Upper lobe of left lung (tissue), 4 donors: ENCODE data around the gene SIX4.

Source experiments
- EP300 ChIP-seq, 4 donors: sonication (generic); formaldehyde crosslinking; IDR thresholded peaks; one replicate each; pipeline ENCODE4 v1.5.1; 2017; ENCODE audit warnings: antibody characterized with exemption in 4 of 4, control low read depth in 2 of 4
- POLR2A ChIP-seq, 4 donors: fragments of 450-650 bp; IDR thresholded peaks; one replicate each; pipeline ENCODE4 v1.5.1; 2016 to 2017; ENCODE audit warnings: antibody characterized with exemption in 4 of 4, mild to moderate bottlenecking in 2 of 4
- POLR2AphosphoS5 ChIP-seq, 2 donors: sonication (generic); formaldehyde crosslinking; IDR thresholded peaks; one replicate each; pipeline ENCODE4 v1.5.1; 2017; ENCODE audit warnings: antibody characterized with exemption in 2 of 2
- TF ChIP-seq, protein P1 (sequence below), 6 experiments: fragments of 450-650 bp in 4 of 6; fragments of 200-600 bp in 2 of 6; sonication (generic) in 2 of 6; IDR thresholded peaks; one replicate each; pipeline ENCODE4 v1.5.1; 2016 to 2019; ENCODE audit warnings: antibody characterized with exemption in 6 of 6

DNA sequence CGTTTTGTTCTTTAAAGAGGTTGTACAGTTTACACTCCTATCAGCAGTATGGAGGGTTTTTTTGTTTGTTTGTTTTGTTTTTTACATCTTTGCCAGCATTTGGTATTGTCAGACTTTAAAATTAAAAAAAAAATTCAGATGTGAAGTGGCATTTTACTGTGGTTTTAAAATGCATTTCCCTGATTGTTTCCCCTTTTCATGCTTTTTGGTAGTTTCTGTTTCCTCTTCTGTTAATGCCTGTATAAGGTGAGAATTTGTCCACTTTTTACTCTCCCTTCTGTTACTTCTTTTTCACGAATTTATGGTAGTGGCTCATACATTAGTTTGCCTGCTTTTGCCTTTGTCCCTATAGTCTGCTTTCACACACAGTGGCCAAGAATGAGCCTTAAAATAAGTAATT is 47.0 kb upstream of the SIX4 start:
- TF ChIP-seq POLR2A (IDR thresholded peaks at IDR 0.05) = no peak
- TF ChIP-seq, protein P1, sequence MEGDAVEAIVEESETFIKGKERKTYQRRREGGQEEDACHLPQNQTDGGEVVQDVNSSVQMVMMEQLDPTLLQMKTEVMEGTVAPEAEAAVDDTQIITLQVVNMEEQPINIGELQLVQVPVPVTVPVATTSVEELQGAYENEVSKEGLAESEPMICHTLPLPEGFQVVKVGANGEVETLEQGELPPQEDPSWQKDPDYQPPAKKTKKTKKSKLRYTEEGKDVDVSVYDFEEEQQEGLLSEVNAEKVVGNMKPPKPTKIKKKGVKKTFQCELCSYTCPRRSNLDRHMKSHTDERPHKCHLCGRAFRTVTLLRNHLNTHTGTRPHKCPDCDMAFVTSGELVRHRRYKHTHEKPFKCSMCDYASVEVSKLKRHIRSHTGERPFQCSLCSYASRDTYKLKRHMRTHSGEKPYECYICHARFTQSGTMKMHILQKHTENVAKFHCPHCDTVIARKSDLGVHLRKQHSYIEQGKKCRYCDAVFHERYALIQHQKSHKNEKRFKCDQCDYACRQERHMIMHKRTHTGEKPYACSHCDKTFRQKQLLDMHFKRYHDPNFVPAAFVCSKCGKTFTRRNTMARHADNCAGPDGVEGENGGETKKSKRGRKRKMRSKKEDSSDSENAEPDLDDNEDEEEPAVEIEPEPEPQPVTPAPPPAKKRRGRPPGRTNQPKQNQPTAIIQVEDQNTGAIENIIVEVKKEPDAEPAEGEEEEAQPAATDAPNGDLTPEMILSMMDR (IDR thresholded peaks at IDR 0.05) = no peak
- no peak for TF ChIP-seq POLR2AphosphoS5 (IDR thresholded peaks at IDR 0.05)
- TF ChIP-seq EP300 (IDR thresholded peaks at IDR 0.05) = no peak
